NCI-H2196 (cell line): ENCODE measurements around the gene HSD17B1.
A peak's percentile ranks its signal among the peaks of the same experiment; 100 is the strongest.

Experiments
- DNase-seq: peaks from one replicate; lab custom pipeline; 2025; ENCODE audit not compliant: unreplicated experiment; lab: John Stamatoyannopoulos, UW

Gene HSD17B1

GRCh38 chr17:42566215-42566882, 13.6 kb downstream of the HSD17B1 start:
- DNase-seq = no peak

- peak; percentile 89 for DNase-seq
These were observed 14.3 kb downstream of the HSD17B1 start, which contains the start of gene MLX for GRCh38 chr17:42566883-42567573. MLX (plus strand) TSS chr17:42567100; CDS start chr17:42567125, 25 bp downstream.

- DNase-seq = no peak
These were observed 15.8 kb downstream of the HSD17B1 start for GRCh38 chr17:42568341-42569111.

GRCh38 chr17:42571435-42572225, 18.9 kb downstream of the HSD17B1 start:
- DNase-seq = no peak

- DNase-seq = no peak
These were observed 20.4 kb downstream of the HSD17B1 start for GRCh38 chr17:42573095-42573494.

GRCh38 chr17:42574463-42574862, 21.7 kb downstream of the HSD17B1 start:
- no peak for DNase-seq

- DNase-seq = no peak
These were observed 24.4 kb downstream of the HSD17B1 start for GRCh38 chr17:42577140-42577531.

GRCh38 chr17:42577532-42578281, 25.0 kb downstream of the HSD17B1 start, which contains the start of gene PSMC3IP:
PSMC3IP (minus strand) TSS chr17:42577729; CDS start chr17:42577686, 43 bp downstream.
- peak; percentile 83 for DNase-seq

- peak; percentile 66 for DNase-seq
These were observed 25.7 kb downstream of the HSD17B1 start for GRCh38 chr17:42578282-42578869.

- DNase-seq = no peak
These were observed 27.2 kb downstream of the HSD17B1 start for GRCh38 chr17:42579794-42580551.

- DNase-seq = no peak
These were observed 29.1 kb downstream of the HSD17B1 start for GRCh38 chr17:42581744-42582270.

- no peak for DNase-seq
These were observed 32.2 kb downstream of the HSD17B1 start for GRCh38 chr17:42584880-42585279.

GRCh38 chr17:42585353-42585752, 32.6 kb downstream of the HSD17B1 start:
- DNase-seq = no peak

- no peak for DNase-seq
These were observed 33.9 kb downstream of the HSD17B1 start for GRCh38 chr17:42586514-42587230.

- no peak for DNase-seq
These were observed 38.2 kb downstream of the HSD17B1 start for GRCh38 chr17:42590886-42591285.

GRCh38 chr17:42591411-42591810, 38.7 kb downstream of the HSD17B1 start:
- DNase-seq = no peak

GRCh38 chr17:42596386-42596785, 43.7 kb downstream of the HSD17B1 start:
- no peak for DNase-seq

- DNase-seq = peak; percentile 9
These were observed 46.2 kb downstream of the HSD17B1 start for GRCh38 chr17:42598905-42599304.
